Loucy (cell line): Measurements from ENCODE around the gene SFXN5.

Experiments used
- H2AFZ ChIP-seq: fragments of 200-600 bp; sonication (generic); 2 replicates; pipeline ENCODE4 v1.6.0; 2016; ENCODE audit warnings: antibody characterized with exemption, mild to moderate bottlenecking, low read length, moderate library complexity
- H3F3A ChIP-seq: fragments of 200-600 bp; 2 replicates; pipeline ENCODE4 v1.6.0; 2016; ENCODE audit warnings: antibody characterized with exemption, low read depth, mild to moderate bottlenecking
- H3K27me3 ChIP-seq: fragments of 200-600 bp; sonication (generic); 2 replicates; pipeline ENCODE4 v1.6.1; 2014; ENCODE audit warnings: low read length, mild to moderate bottlenecking; ENCODE audit not compliant: insufficient read depth, poor library complexity, severe bottlenecking
- H3K36me3 ChIP-seq: fragments of 200-600 bp; sonication (generic); 2 replicates; pipeline ENCODE4 v1.6.1; 2016; ENCODE audit warnings: low read length; ENCODE audit not compliant: insufficient read depth
- H3K4me1 ChIP-seq: fragments of 200-600 bp; sonication (generic); 2 replicates; pipeline ENCODE4 v1.5.1; 2014; ENCODE audit warnings: low read length, mild to moderate bottlenecking; ENCODE audit not compliant: insufficient read depth, poor library complexity, severe bottlenecking
- H3K4me2 ChIP-seq: fragments of 200-600 bp; sonication (generic); 2 replicates; pipeline ENCODE4 v1.6.0; 2014; ENCODE audit warnings: antibody characterized with exemption, low read length, low read depth, mild to moderate bottlenecking; ENCODE audit not compliant: poor library complexity, severe bottlenecking
- H3K4me3 ChIP-seq: fragments of 200-600 bp; sonication (generic); 2 replicates; pipeline ENCODE4 v1.5.1; 2014; ENCODE audit warnings: low read length, mild to moderate bottlenecking, mixed read lengths; ENCODE audit not compliant: poor library complexity, severe bottlenecking
- H3K79me2 ChIP-seq: fragments of 200-600 bp; sonication (generic); 2 replicates; pipeline ENCODE4 v1.6.1; 2014; ENCODE audit warnings: low read length; ENCODE audit not compliant: insufficient read depth
- H3K9ac ChIP-seq: fragments of 200-600 bp; sonication (generic); 2 replicates; pipeline ENCODE4 v1.6.0; 2014; ENCODE audit warnings: mild to moderate bottlenecking, low read depth, low read length, moderate library complexity; ENCODE audit not compliant: poor library complexity, severe bottlenecking
- H3K9me2 ChIP-seq: fragments of 200-600 bp; sonication (generic); replicated peaks from 2 replicates; pipeline ENCODE4 v1.6.1; 2016; ENCODE audit warnings: low read depth, low read length, mixed read lengths
- H3K9me3 ChIP-seq: fragments of 200-600 bp; sonication (generic); 2 replicates; pipeline ENCODE4 v1.6.1; 2014; ENCODE audit warnings: mild to moderate bottlenecking, antibody characterized with exemption, low read length, low read depth; ENCODE audit not compliant: insufficient read depth
- H4K20me1 ChIP-seq: fragments of 200-600 bp; sonication (generic); 2 replicates; pipeline ENCODE4 v1.6.0; 2014; ENCODE audit warnings: antibody characterized with exemption, low read length, mild to moderate bottlenecking; ENCODE audit not compliant: insufficient read depth, poor library complexity, severe bottlenecking
- CTCF ChIP-seq: fragments of 200-600 bp; sonication (generic); conservative IDR thresholded peaks from 2 replicates; pipeline ENCODE4 v1.5.1; 2014; ENCODE audit warnings: mild to moderate bottlenecking, antibody characterized with exemption, low read length
- EZH2phosphoT487 ChIP-seq: fragments of 200-600 bp; IDR thresholded peaks from 2 replicates; pipeline ENCODE4 v1.6.1; 2018; ENCODE audit warnings: antibody characterized with exemption, mild to moderate bottlenecking, moderate library complexity, borderline replicate concordance

Gene SFXN5

GRCh38 chr2:73004466-73004865 lies 67.0 kb downstream of the SFXN5 start:
- H3K27me3 ChIP-seq, result no peaks in the 10 kb centered on the region
- H3K9me2 ChIP-seq, result no peaks in the 10 kb centered on the region
- no peaks in the 10 kb centered on the region for H3K79me2 ChIP-seq
- H3K4me1 ChIP-seq, result no peaks in the 10 kb centered on the region
- H3K9me3 ChIP-seq, result no peaks in the 10 kb centered on the region
- H3F3A ChIP-seq, result no peaks in the 10 kb centered on the region
- no peaks in the 10 kb centered on the region; the same call in 1 of the 2 replicates for H3K36me3 ChIP-seq
- H3K9ac ChIP-seq, result no peak overlapping the region
- no peak overlapping the region for H3K4me2 ChIP-seq
- H2AFZ ChIP-seq, result no peak overlapping the region
- no peaks in the 10 kb centered on the region for H4K20me1 ChIP-seq
- no peak overlapping the region for H3K4me3 ChIP-seq
- TF ChIP-seq EZH2phosphoT487 (no peak), CTCF (no peak)

DNA sequence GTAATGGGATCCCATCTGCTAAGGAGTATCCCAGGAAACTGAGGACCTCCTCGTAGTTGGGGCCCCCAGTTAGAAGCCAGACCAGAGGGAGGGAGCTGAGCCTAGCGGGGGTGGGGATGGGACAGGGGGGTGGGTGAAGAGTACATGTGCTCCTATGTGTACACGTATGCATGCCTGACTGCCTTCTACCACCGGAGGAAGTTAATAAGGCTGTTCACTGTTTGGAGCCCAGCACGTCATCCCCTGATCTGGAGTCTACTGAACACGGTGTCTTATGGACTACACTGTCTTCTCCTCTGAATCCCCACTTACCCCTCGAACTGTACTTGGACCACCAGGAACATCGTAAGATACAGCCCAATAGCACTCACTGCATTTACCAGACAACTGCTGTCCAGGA lies 68.5 kb downstream of the SFXN5 start:
- Histone ChIP-seq H3K4me3 (no peak overlapping the region), H4K20me1 (no peaks in the 10 kb centered on the region), H3K9ac (no peak overlapping the region), H3K79me2 (no peaks in the 10 kb centered on the region), H3K36me3 (no peaks in the 10 kb centered on the region; the same call in 1 of the 2 replicates), H3K9me2 (no peaks in the 10 kb centered on the region), H3K4me1 (no peaks in the 10 kb centered on the region), H3K27me3 (no peaks in the 10 kb centered on the region), H2AFZ (no peak overlapping the region), H3K9me3 (no peaks in the 10 kb centered on the region), H3K4me2 (no peak overlapping the region), H3F3A (no peaks in the 10 kb centered on the region)
- no peak for TF ChIP-seq CTCF

GRCh38 chr2:73000808-73001570 lies 70.5 kb downstream of the SFXN5 start:
- no peak overlapping the region for H3K4me2 ChIP-seq
- no peaks in the 10 kb centered on the region for H3K9me3 ChIP-seq
- H3K9ac ChIP-seq, result no peak overlapping the region

More at GRCh38 chr2:73000808-73001570, 70.5 kb downstream of the SFXN5 start:
- Histone ChIP-seq H3F3A (no peaks in the 10 kb centered on the region), H3K36me3 (no peaks in the 10 kb centered on the region; the same call in 1 of the 2 replicates), H3K4me1 (no peaks in the 10 kb centered on the region), H4K20me1 (no peaks in the 10 kb centered on the region), H2AFZ (no peak overlapping the region), H3K4me3 (no peak overlapping the region), H3K27me3 (no peaks in the 10 kb centered on the region), H3K9me2 (no peaks in the 10 kb centered on the region), H3K79me2 (no peaks in the 10 kb centered on the region)
- TF ChIP-seq EZH2phosphoT487 (no peak), CTCF (no peak)
